Stimulated activated CD4-positive, alpha-beta T cell treated with anti-CD3 and anti-CD28 coated beads, Interleukin-2, amount 100 ng/mL, for 48 hours (primary cell): ENCODE measurements around the gene TOX2.
"Not testable (repeated sequence)": the region's sequence is repeated elsewhere in the genome, so short reads cannot be mapped to it uniquely, and the experiment has no call there.

Experiments used
- DNase-seq, 2 donors: peaks; one replicate each; pipeline ENCODE4 v3.0.0-alpha.2; 2020

TOX2 gene

DNA sequence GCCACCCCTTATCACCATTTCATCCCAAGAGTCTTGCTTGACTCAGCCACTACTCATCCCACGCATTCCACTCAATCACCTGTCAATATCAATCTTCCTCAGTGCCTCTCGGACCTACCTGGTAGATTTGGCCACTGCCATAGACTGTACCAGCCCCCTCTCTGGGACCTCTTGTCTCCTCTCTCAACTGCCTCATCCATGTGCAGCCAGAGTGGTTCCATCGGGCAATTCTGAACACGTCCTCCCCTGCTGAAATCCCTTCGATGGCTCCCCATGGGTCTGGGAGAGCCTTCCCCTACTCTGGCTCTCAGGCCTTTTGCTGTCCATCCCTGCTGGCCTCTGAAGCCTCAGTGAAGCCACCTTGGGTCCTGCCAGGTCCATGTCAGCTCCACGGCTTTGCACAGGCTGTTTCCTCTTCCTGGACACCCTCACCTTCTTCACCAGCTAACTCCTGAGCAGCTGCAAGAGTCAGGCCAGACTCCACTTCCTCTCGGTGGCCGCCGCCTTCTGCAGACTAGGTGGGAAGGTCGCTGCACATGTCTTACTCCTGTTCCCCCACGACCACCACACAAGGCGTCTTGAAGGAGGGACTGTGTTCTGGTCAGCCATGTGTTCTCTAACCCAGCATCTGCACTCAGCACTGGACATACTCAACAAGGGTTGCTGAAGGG lies 120.4 kb downstream of the TOX2 start:
- DNase-seq = no peak

GRCh38 chr20:44035924-44036323 lies 121.3 kb downstream of the TOX2 start:
- no peak for DNase-seq

DNA sequence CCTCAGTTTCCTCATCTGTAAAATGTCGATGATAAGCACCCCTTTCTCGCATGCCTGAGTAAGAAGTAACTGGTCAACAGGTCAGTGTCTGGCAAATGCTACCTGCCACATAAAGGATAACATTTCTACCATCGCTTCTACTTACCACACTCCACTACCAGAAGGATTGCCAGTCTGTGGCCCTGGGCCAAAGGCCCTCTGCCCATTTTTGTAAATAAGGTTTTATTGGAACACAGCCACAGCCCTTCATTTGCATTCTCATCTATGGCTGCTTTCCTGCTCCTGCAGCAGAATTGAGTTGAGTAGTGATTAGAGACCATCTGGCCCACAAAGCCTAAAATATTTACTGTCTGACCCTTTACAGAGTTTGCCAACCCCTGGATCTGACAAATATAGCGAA lies 121.8 kb downstream of the TOX2 start:
- DNase-seq = no peak

DNA sequence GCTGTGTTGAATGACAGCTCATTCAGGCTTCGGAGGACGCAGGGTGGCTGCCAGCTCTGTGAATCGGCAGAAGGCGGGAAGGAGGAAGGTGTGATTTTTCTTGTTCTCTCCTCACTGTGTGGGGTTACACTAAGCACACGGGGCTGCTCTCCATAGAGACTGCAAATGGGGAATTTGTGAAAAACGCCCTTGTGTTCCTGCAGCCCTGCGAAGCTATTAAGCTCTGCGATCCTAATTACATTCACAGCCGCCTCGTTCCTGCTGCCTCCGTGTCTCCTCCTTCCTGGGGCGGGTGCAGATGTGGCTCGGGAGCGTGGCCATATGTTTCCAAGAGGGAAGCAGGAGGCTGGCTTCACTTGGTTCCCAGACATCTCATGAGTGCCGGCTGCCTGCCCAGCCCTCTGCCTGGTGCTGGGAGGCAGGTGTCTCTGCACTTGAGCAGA lies 124.0 kb downstream of the TOX2 start:
- DNase-seq = no peak

DNA sequence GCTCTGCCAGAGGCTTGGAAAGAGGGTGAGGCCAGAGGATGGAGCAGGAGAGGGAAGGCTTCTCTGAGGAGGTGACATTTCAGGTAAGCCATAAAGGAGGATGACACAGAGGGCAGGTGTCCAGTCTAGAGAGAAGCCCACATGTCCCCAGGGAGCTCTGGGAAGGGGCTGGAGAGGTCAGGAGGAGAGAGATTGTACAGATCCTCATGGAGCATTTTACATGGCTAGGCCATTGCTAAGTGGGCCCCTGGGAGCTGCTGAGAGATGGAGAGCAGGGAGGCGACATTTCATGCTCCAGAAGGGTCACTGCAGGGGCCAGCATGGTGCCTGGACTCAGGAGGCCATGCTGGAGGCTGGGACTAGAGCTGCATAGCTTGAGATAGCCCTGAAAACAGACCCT lies 124.5 kb downstream of the TOX2 start:
- DNase-seq = no peak

GRCh38 chr20:44039741-44040140 lies 125.1 kb downstream of the TOX2 start:
- DNase-seq = no peak

DNA sequence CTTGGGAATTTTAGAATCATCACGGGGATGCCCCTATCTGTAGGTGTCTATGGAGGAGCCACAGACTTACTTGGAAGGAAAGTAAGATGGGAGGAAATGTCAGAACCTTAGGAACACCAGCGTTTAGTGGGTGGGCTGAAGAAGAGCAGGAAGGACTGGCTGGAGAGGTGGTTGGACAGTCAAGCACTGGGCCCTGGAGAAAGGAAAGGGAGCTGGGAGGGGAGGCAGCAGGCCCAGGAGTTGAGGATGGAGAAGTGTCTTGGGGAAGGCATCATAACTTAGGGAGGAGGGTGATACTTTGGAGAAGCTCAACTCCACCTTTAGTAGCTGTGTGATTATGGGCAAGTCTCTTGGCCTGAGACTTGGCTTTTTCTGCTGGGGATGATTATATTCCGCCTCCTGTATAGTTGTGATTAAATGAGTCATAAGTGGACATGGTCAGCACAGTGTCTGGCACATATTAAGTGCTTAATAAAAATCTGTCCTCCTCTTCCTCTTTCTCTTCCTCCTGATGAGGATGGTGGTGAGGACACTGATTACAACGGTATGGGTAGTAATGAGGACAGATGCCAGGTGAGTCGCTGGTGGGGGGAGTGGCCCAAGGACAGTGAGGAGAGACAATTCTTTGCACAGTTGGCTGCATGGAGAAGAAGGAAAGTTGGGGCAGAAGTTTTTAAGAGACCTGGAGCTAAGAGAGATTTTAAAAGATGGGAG lies 125.7 kb downstream of the TOX2 start:
- DNase-seq = no peak

DNA sequence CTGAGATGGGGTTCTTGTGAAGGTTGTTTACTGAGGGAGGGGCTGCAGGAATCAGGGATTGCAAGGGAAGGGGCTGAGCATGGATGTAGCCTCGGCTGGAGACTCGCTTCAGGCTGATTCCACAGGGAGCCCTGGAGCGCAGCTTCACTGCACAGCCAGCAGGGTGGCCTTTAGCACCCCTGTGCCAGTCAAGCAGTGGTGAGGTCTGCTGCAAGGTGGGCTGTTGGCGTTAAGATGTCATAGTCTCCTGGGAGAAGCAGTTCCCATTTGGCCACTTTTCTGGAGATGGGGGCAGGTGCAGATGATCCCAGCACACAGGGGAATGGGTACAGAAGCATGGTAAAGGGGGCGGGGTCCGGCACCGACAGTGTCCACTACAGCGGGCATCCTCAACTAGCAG lies 126.3 kb downstream of the TOX2 start:
- no peak for DNase-seq

GRCh38 chr20:44044712-44045111 lies 130.1 kb downstream of the TOX2 start:
- not testable (repeated sequence) for DNase-seq

- no peak for DNase-seq
Observed at GRCh38 chr20:44050327-44050726, 135.7 kb downstream of the TOX2 start.

DNA sequence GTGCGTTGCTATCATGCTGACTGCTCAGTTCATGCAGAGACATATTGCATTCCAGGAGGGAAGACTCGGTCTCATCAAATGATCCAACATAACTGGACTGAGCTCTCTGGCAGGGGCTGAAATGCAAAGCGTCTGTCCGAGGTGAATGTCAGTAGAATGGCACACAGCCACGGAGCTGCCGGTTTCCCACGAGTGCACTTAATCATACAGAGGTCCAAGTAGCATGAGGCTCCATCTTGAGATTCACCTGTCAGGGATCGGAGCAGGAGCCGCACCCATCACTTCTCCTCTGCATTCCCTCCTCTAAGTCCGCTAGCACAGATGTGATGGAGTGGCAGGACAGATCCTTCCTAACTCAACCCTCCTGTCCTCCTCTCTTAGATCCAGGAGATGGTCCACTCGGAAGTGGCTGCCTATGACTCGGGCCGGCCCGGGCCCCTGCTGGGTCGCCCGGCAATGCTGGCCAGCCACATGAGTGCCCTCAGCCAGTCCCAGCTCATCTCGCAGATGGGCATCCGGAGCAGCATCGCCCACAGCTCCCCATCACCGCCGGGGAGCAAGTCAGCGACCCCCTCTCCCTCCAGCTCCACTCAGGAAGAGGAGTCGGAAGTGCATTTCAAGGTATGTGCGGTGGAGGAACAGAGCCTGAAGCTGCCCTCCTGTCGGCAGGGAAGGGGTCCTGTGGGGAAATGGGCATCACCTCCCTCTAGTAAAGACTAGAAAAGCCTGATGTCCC lies 136.4 kb downstream of the TOX2 start:
- DNase-seq = no peak

- DNase-seq = no peak
Observed at GRCh38 chr20:44051661-44052000, 137.0 kb downstream of the TOX2 start.

- no peak for DNase-seq
Observed at GRCh38 chr20:44052166-44052565, 137.5 kb downstream of the TOX2 start.

DNA sequence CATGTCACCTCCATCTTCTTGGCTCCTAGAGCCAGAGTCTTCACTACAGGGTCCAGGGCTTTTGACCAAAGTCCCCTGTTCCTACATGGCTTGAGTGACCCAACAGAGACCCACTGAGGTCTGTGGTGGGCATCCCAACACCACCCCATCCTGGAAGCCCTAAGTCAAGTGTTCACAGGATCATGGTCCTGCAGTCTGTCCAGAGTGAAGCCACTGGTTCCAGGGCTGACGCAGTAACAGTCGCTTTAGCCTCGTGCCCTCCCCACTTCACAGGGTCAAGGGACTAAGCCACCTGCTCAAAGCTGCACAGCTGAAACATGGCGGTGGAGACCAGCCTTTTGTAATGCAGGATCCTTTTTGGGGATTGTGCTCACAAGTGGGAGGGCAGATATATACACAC lies 138.4 kb downstream of the TOX2 start:
- DNase-seq = no peak

DNA sequence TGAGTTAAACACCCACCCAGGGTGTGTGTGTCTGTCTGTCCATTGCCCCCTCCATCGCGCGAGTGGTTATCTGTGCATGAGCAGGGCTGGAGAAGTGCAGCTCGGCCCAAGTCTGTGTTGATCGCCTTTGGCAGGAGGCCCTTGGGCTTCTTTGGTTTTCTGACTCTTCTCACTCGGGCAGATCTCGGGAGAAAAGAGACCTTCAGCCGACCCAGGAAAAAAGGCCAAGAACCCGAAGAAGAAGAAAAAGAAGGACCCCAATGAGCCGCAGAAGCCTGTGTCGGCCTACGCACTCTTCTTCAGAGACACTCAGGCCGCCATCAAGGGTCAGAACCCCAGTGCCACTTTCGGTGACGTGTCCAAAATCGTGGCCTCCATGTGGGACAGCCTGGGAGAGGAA lies 139.5 kb downstream of the TOX2 start:
- DNase-seq = no peak

- no peak for DNase-seq
Observed at GRCh38 chr20:44054849-44055248, 140.2 kb downstream of the TOX2 start.

- DNase-seq = peak in 1 of 2 donors; percentile 37
Observed at GRCh38 chr20:44056010-44056698, 141.5 kb downstream of the TOX2 start.

DNA sequence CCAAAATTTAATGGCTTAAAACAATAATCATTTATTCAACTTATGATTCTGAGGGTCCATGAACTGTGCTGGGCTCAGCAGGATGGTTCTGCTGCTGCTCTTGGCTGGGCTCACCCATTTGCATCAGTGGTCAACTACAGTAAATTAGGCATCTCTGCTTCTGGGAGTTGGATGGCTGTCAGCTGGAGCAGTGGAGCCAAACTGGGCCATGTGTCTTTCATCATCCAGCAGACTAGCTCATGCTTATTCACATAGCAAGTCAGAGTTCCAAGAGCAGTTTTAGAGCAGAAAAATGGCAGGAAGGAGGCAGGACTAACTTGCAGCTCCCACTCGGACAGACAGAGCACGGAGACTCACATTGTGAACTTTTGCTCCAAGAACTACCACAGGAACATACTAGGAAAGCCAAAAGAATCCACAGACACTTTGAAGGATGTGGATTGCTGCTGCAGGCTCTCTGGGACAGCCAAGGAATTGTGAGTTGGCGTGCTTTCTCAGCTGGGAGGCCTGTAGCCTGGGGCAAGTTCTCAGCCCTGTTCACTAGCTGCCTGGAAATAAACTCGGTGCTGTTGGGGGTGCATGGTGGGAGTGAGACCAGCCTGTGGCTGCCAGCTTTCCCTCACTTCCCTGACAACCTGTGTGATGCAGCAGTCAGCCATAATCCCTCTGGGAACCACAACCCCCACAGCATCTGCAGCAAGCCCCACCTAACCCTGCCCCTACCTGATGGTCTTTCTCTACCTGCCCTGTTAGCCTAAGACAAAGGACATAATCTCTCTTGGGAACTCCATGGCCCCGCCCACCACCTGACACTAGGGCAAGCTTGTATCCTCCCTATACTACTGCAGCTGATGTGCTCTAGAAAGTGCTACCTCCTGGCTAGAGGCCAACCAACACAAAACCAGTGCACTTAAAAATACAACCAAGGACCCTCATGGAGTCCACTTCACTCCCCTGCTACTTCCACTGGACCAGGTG lies 143.3 kb downstream of the TOX2 start:
- no peak for DNase-seq

GRCh38 chr20:44064501-44065400 lies 150.1 kb downstream of the TOX2 start:
- no peak for DNase-seq

DNA sequence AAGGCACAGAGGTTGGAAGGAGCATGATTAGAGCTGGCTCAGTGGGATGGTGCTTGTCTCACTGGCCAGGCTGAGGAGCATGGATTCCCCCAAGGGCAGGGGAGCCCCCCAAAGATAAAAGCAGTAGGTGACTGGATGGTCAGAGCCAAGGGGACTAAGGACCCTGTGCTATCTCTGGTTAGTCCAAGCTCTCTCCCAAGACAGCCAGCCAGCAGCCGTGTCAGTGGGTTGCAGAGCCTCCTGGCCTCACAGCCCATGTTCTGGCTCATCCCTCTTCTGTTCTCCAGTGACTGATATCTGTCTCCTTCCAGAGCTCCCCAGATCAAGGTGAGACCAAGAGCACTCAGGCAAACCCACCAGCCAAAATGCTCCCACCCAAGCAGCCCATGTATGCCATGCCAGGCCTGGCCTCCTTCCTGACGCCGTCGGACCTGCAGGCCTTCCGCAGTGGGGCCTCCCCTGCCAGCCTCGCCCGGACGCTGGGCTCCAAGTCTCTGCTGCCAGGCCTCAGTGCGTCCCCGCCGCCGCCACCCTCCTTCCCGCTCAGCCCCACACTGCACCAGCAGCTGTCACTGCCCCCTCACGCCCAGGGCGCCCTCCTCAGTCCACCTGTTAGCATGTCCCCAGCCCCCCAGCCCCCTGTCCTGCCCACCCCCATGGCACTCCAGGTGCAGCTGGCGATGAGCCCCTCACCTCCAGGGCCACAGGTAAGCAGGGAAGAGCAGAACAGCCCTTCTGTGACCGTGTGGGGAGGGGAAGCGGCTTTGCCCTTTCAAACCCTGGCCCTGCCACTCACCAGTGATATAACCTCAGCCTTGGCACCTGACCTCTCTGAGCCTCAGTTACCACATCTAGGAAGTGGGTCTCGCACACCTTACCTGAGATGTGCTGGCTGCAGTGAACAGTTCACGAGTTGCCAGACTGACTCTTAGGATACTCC lies 151.0 kb downstream of the TOX2 start:
- no peak for DNase-seq
